Thoracic aorta (tissue), 2 donors: ENCODE measurements around the gene FAN1. TPM values are rescaled to one million over a fixed set of nuclear protein-coding genes. Genes with fewer than 3 reads are reported as not detected.
A peak's percentile ranks its signal among the peaks of the same experiment; 100 is the strongest.

Experiments
- ATAC-seq: fragments of 150-250 bp; one replicate; pipeline ENCODE4 v1.8.0; 2017; ENCODE audit warnings: low read depth; ENCODE audit not compliant: insufficient number of reproducible peaks, low FRiP score
- DNase-seq: peaks from one replicate; pipeline ENCODE4 v3.0.0-alpha.2; 2020; ENCODE audit warnings: low spot score
- H3K27ac ChIP-seq, 2 donors: fragments of 200-600 bp; sonication (generic); 1 replicate in 1 of 2; 2 replicates in 1 of 2; pipeline ENCODE4 v1.5.1; 2016; ENCODE audit warnings: mild to moderate bottlenecking in 2 of 2, moderate library complexity in 2 of 2
- H3K27me3 ChIP-seq: fragments of 200-600 bp; sonication (generic); replicated peaks from 2 replicates; pipeline ENCODE4 v1.6.0; 2016; ENCODE audit warnings: mild to moderate bottlenecking; ENCODE audit not compliant: insufficient read depth
- H3K36me3 ChIP-seq: fragments of 200-600 bp; sonication (generic); one replicate; pipeline ENCODE4 v1.5.1; 2016
- H3K4me1 ChIP-seq, 2 donors: fragments of 200-600 bp; sonication (generic); 1 replicate in 1 of 2; 2 replicates in 1 of 2; pipeline versions ENCODE4 v1.5.1 to v1.6.0; 2016; ENCODE audit warnings: low read depth in 2 of 2, mild to moderate bottlenecking in 1 of 2; ENCODE audit not compliant: control insufficient read depth in 1 of 2
- H3K4me3 ChIP-seq: fragments of 200-600 bp; sonication (generic); 2 replicates; pipeline ENCODE4 v1.5.1; 2016; ENCODE audit warnings: mild to moderate bottlenecking
- H3K9me3 ChIP-seq: fragments of 200-600 bp; sonication (generic); 2 replicates; pipeline ENCODE4 v1.5.1; 2016
- total RNA-seq, 2 donors: library from RNA; depleted of rRNA; stranded (reverse); fragments of >200 nt; gene quantifications; one replicate each; pipeline versions ENCODE4 v1.1.0 to v1.2.3, GENCODE V29; 2016
- TF ChIP-seq, protein P1 (sequence below): fragments of 200-600 bp; sonication (generic); IDR thresholded peaks from one replicate; pipeline ENCODE4 v1.5.1; 2019; ENCODE audit warnings: antibody characterized with exemption

The FAN1 gene
- total RNA-seq, 2 donors from 2014 or later = 5.8 to 14.5 TPM

DNA sequence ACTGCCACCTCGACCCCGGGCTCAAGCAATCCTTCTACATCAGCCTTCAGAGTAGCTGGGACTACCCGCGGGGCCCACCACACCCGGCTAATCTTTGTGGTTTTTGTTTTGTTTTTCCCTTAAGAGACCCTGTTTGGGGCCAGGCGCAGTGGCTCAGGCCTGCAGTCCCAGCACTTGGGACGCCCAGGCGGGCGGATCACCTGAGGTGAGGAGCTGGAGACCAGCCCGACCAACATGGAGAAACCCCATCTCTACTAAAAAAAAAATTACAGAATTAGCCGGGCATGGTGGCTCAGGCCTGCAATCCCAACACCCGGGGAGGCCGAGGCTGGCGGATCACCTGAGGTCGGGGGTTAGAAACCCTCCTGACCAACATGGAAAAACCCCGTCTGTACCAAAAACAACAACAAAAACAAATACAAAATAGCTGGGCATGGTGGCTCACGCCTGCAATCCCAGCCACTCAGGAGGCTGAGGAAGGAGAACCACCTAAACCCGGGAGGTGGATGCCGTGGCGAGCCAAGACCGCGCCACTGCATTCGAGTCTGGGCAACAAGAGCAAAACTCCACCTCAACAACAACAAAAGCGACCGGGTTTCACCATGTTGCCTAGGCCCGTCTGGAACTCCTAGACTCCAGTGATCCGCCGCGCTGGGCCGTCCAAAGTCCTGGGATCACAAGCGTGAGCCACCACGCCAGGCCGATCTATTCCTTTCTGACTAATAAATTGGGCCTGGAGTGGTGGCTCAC, 8.1 kb upstream of the FAN1 start:
- Histone ChIP-seq H3K27me3 (no peaks in the 10 kb centered on the region), H3K9me3 (no peaks in the 10 kb centered on the region), H3K27ac (no peak overlapping the region), H3K36me3 (no peaks in the 10 kb centered on the region), H3K4me1 (no peaks in the 10 kb centered on the region), H3K4me3 (no peak overlapping the region)
- TF ChIP-seq, protein P1, sequence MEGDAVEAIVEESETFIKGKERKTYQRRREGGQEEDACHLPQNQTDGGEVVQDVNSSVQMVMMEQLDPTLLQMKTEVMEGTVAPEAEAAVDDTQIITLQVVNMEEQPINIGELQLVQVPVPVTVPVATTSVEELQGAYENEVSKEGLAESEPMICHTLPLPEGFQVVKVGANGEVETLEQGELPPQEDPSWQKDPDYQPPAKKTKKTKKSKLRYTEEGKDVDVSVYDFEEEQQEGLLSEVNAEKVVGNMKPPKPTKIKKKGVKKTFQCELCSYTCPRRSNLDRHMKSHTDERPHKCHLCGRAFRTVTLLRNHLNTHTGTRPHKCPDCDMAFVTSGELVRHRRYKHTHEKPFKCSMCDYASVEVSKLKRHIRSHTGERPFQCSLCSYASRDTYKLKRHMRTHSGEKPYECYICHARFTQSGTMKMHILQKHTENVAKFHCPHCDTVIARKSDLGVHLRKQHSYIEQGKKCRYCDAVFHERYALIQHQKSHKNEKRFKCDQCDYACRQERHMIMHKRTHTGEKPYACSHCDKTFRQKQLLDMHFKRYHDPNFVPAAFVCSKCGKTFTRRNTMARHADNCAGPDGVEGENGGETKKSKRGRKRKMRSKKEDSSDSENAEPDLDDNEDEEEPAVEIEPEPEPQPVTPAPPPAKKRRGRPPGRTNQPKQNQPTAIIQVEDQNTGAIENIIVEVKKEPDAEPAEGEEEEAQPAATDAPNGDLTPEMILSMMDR = no peak
- DNase-seq (no peak), ATAC-seq (no peak)

DNA sequence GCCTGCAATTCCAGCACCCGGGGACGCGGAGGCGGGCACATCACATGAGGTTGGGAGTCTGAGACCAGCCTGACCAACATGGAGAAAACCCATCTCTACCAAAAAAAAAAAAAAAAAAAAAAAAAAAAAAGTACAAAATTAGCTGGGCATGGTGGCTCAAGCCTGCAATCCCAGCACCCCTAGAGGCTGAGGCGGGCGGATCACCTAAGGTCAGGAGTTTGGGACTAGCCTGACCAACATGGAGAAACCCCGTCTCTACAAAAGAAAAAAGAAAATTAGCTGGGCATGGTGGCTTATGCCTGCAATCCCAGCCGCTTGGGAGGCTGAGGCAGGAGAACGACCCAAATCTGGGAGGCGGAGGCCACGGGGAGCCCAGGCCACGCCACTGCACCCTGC, 7.5 kb upstream of the FAN1 start:
- ATAC-seq (no peak), DNase-seq (no peak)
- TF ChIP-seq, protein P1 = no peak
- Histone ChIP-seq H3K9me3 (no peaks in the 10 kb centered on the region), H3K36me3 (no peaks in the 10 kb centered on the region), H3K27me3 (no peaks in the 10 kb centered on the region), H3K4me3 (no peak overlapping the region), H3K4me1 (no peaks in the 10 kb centered on the region), H3K27ac (no peak overlapping the region)

- TF ChIP-seq, protein P1 = no peak
- H3K27me3 ChIP-seq = no peaks in the 10 kb centered on the region
- peaks cover 6 to 11% of the 10 kb centered on the region in 2 donors for H3K4me1 ChIP-seq
- H3K4me3 ChIP-seq = no peak overlapping the region
- no peak overlapping the region for H3K27ac ChIP-seq
- H3K36me3 ChIP-seq = no peaks in the 10 kb centered on the region
- no peak for ATAC-seq
- H3K9me3 ChIP-seq = no peaks in the 10 kb centered on the region
- DNase-seq = no peak
Observed at GRCh38 chr15:30901889-30902288, 1.8 kb upstream of the FAN1 start.

DNA sequence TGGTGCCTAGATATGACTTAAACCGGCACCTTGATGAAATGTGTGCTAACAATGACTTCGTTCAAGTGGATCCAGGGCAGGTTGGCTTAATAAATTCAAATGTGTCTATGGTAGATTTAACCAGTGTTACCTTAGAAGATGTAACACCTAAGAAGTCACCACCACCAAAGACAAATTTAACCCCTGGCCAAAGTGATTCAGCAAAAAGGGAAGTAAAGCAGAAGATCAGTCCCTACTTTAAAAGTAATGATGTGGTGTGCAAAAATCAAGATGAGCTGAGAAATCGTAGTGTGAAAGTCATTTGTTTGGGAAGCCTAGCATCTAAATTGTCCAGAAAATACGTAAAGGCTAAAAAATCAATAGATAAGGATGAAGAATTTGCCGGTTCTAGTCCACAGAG, 1.1 kb downstream of the FAN1 start:
- H3K36me3 ChIP-seq = peaks cover 4% of the 10 kb centered on the region
- no peak overlapping the region for H3K27ac ChIP-seq
- ATAC-seq (no peak), DNase-seq (no peak)
- peaks cover 6 to 11% of the 10 kb centered on the region in 2 donors for H3K4me1 ChIP-seq
- no peaks in the 10 kb centered on the region for H3K27me3 ChIP-seq
- H3K4me3 ChIP-seq = peak overlapping the region; percentile 82
- TF ChIP-seq, protein P1 = no peak
- no peaks in the 10 kb centered on the region for H3K9me3 ChIP-seq

DNA sequence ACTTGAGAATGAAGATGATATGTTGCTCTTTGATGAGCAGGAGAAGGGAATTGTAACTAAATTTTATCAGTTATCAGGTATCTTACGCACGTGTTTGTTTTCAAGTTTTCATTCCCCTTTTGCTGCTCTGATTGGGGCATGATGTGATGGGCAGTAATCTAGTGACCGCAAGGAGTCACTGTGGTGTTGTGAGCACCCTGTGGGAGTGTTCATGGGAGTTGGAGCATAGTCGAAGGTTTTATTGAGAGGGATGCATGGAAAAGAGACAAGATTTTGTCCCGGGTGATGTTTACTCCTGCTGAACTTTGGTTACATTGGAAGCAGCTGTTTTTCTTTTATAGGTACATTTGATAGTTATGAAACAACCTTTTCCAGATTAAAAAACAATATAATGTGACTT, 2.1 kb downstream of the FAN1 start:
- Histone ChIP-seq H3K27ac (no peak overlapping the region), H3K4me3 (no peak overlapping the region), H3K27me3 (no peaks in the 10 kb centered on the region), H3K36me3 (peaks cover 4% of the 10 kb centered on the region), H3K9me3 (no peaks in the 10 kb centered on the region), H3K4me1 (peaks cover 6 to 11% of the 10 kb centered on the region in 2 donors)
- ATAC-seq (no peak), DNase-seq (no peak)
- TF ChIP-seq, protein P1 = no peak
